Measurements from ENCODE around the gene FAM111B. TPM values are rescaled to one million over a fixed set of nuclear protein-coding genes. Genes with fewer than 3 reads are reported as not detected.
"Not testable (repeated sequence)": the region's sequence is repeated elsewhere in the genome, so short reads cannot be mapped to it uniquely, and the experiment has no call there.

The FAM111B gene
- total RNA-seq, 1 experiment from 2014 or later = 6.8 TPM

DNA sequence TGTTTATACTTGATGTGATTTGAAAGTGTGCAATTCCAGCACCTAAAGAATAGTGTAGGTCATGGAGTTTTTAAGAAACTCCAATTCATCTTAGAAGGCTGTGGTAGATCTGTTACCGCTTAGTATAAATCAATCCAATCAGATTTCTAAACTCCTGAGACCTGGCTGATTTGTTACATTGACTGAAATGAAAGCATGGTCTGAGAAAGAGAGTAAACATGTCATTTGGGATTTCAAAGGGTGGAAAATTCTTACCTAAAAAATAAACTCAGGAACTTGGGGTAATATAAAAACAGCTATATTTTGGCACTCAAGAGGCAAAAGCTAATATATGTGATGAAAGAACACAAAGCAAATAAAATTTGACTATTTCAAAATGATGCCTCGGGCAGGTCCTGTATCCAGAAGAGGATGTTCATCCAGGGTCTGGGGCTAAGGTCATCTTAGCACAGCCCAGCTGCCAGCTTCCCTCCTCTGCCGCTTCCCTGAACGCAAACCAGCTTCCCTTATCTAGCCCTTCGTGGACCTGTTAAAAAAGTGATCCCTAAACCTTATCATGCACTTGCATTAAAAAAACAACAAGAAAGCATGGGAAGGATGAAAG, 11.0 kb upstream of the FAM111B start:
- DNase-seq (ENCODE audit: low read depth, low spot score); in situ Hi-C loops (cut with HindIII; ENCODE audit: low pct_unique_long_range_greater_than_20kb, low sequenced_read_pairs): not testable (repeated sequence)

GRCh38 chr11:59097113-59097708, 9.8 kb upstream of the FAM111B start:
- DNase-seq (ENCODE audit: low read depth, low spot score) = peak; percentile 68
- in situ Hi-C loops (cut with HindIII; ENCODE audit: low pct_unique_long_range_greater_than_20kb, low sequenced_read_pairs) = no loop called here

DNA sequence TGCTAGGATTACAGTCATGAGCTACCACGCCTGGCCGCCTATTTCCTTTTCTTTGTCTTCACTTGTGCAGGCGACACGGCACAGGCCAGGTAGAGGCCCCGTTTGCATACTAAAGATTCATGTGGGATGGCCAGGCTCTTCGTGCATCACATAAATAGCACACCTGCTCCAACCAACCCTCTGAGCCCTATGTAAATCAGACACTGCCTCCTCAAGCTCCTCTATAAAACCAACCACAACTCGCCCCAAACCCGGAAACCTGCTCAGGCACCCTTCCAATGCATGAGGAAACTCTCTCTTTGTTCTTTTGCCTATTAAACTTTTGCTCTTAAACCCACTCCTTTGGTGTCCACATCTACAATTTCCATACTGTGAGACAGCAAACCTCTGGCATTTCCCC, 9.1 kb upstream of the FAM111B start:
- DNase-seq (ENCODE audit: low read depth, low spot score); in situ Hi-C loops (cut with HindIII; ENCODE audit: low pct_unique_long_range_greater_than_20kb, low sequenced_read_pairs): not testable (repeated sequence)

DNA sequence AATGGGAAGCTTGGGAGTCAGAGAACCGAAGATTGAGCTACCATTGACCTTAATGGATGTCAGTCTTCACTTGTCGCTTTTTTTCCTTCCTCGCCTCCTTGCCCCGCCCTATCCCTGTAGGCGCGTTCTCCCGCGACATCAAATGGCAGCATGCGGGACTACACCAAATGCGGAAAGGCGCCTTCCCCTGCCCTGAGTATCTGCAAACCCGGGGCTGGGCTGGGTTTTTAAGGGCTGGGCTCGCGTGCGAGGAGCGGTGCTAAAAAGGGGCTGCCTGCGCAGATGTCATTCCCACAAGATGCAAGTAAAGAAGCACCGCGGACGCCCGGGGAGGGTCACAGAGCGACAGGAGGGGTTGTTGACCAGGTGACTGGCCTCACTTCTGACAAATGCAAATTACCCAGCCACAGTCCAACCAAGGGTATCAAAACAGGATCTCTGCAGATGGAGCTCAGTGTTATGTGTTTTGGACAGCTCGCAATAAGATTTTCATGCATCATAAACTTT, 4.7 kb upstream of the FAM111B start:
- DNase-seq (ENCODE audit: low read depth, low spot score) = peak; percentile 37
- in situ Hi-C loops (cut with HindIII; ENCODE audit: low pct_unique_long_range_greater_than_20kb, low sequenced_read_pairs) = no loop called here

- in situ Hi-C loops (cut with HindIII; ENCODE audit: low pct_unique_long_range_greater_than_20kb, low sequenced_read_pairs); DNase-seq (ENCODE audit: low read depth, low spot score): not testable (repeated sequence)
These were observed 684 bp downstream of the FAM111B start for GRCh38 chr11:59107721-59108120.

GRCh38 chr11:59112494-59112893, 5.5 kb downstream of the FAM111B start:
- in situ Hi-C loops (cut with HindIII; ENCODE audit: low pct_unique_long_range_greater_than_20kb, low sequenced_read_pairs) = no loop called here
- DNase-seq (ENCODE audit: low read depth, low spot score) = no peak

- no peak for DNase-seq (ENCODE audit: low read depth, low spot score)
- in situ Hi-C loops (cut with HindIII; ENCODE audit: low pct_unique_long_range_greater_than_20kb, low sequenced_read_pairs) = no loop called here
These were observed 7.3 kb downstream of the FAM111B start for GRCh38 chr11:59114344-59114743.

DNA sequence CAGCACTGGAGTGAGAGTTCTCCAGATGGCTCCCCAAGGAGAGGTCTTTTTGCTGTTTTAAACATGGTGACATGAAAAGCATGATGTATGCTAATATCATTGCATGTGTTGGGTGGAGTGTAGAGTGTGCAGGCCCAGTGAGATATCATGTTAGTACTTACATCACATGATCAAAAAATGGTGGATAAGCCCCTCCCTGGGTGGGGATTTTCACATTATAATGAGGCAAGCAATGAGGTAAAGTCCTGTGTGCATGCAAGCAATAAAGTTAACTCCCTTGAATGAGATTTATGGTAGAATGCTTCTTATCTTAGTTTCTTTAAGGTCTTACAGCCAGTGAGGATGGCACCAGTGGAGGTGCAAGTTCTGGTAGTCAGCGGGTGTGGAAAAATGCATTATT, 8.5 kb downstream of the FAM111B start:
- DNase-seq (ENCODE audit: low read depth, low spot score) = no peak

GRCh38 chr11:59117774-59118173, 10.7 kb downstream of the FAM111B start:
- in situ Hi-C loops (cut with HindIII; ENCODE audit: low pct_unique_long_range_greater_than_20kb, low sequenced_read_pairs) = no loop called here
- no peak for DNase-seq (ENCODE audit: low read depth, low spot score)

More for the DNA sequence above, 8.5 kb downstream of the FAM111B start:
- in situ Hi-C loops (cut with HindIII; ENCODE audit: low pct_unique_long_range_greater_than_20kb, low sequenced_read_pairs) = no loop called here

- in situ Hi-C loops (cut with HindIII; ENCODE audit: low pct_unique_long_range_greater_than_20kb, low sequenced_read_pairs) = no loop called here
These were observed 12.8 kb downstream of the FAM111B start for GRCh38 chr11:59119826-59120225.

GRCh38 chr11:59135648-59136461, 28.8 kb downstream of the FAM111B start:
- DNase-seq (ENCODE audit: low read depth, low spot score) = peak; percentile 74
- in situ Hi-C loops (cut with HindIII; ENCODE audit: low pct_unique_long_range_greater_than_20kb, low sequenced_read_pairs) = no loop called here

More at GRCh38 chr11:59119826-59120225, 12.8 kb downstream of the FAM111B start:
- no peak for DNase-seq (ENCODE audit: low read depth, low spot score)

GRCh38 chr11:59136551-59136950, 29.5 kb downstream of the FAM111B start:
- DNase-seq (ENCODE audit: low read depth, low spot score); in situ Hi-C loops (cut with HindIII; ENCODE audit: low pct_unique_long_range_greater_than_20kb, low sequenced_read_pairs): not testable (repeated sequence)

GRCh38 chr11:59137190-59137589, 30.2 kb downstream of the FAM111B start:
- no peak for DNase-seq (ENCODE audit: low read depth, low spot score)
- in situ Hi-C loops (cut with HindIII; ENCODE audit: low pct_unique_long_range_greater_than_20kb, low sequenced_read_pairs) = no loop called here

DNA sequence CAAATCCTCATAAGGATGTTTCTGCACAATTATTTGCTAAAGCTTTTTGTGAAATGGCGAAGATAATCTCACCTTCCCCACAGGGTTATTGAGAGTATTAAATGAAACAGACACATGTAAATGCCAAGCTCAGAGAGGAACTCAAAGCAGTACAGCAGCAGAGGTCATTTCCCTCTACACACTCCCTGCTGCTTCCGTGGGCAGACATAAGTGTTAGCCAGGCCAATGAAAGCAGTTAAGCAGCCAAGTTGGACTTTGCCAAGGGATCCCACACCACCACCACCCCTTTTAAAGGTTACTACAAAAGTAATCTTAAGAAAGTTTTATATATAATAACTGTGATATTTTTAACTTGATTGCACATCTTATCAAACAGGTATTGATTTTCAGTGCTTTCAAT, 31.6 kb downstream of the FAM111B start:
- in situ Hi-C loops (cut with HindIII; ENCODE audit: low pct_unique_long_range_greater_than_20kb, low sequenced_read_pairs) = no loop called here
- no peak for DNase-seq (ENCODE audit: low read depth, low spot score)

DNA sequence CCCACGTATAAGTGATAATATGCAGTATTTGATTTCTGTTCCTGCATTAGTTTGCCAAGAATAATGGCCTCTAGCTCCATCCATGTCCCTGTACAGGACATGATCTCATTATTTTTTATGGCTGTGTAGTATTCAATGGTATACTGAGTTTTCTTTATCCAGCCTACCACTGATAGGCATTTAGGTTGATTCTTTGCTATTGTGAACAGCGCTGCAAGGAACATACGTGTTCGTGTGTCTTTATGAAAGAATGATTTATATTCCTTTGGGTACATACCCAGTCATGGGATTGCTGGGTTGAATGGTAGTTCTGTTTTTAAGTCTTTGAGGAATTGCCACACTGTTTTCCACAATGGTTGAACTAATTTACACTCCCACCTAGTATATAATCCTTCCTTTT, 34.2 kb downstream of the FAM111B start:
- in situ Hi-C loops (cut with HindIII; ENCODE audit: low pct_unique_long_range_greater_than_20kb, low sequenced_read_pairs) = no loop called here
- DNase-seq (ENCODE audit: low read depth, low spot score) = peak; percentile 65

- in situ Hi-C loops (cut with HindIII; ENCODE audit: low pct_unique_long_range_greater_than_20kb, low sequenced_read_pairs) = no loop called here
- DNase-seq (ENCODE audit: low read depth, low spot score) = no peak
These were observed 34.8 kb downstream of the FAM111B start for GRCh38 chr11:59141673-59142460.

DNA sequence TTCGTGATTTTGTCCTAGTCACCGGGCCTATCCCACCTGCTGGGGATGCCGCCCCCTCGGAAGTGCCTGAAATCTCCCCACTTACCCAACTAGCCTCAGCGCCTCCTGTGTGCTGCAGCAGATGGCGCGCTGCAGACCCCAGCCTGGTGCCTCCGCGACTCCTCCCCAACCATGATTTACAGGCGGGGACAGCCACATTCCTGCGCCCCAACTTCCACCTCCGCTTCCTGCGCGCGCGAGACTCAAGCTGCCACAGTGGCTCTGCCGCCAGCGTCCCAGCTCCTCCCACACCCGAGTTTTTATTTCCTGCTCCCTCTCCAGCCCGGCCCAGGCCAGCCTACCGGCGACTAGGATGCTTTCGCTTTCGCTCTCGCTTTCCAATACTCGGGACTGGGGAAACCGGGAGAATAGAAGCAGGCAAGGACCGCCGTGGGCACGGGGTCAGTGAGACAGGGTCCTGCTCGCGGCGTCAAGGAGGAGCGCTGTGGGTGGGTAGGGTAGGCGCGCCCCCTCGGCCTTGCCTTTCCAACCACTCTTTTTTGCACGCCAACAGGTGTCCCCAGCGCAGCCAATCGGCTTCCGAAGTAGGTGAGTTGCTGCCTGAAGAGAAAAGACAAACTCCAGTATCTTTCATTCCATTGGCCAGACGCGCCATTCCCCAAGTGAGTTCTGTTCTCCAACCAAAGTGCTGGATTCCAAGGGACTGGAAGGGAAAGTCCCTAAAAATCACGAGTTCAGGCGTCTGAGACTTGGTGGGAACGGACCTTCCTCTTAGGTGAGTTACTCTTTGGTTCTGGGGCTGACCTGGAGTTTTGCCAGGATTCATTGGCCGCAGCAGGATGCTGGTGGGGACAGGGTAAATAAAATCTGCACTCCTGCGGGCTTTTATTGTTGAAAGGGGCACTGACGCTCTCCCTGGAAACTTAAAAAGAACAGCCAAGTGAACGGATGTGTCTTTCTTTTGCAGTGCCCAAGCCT, 35.8 kb downstream of the FAM111B start, which contains the start of gene FAM111A:
FAM111A (plus strand) TSS at position 327 of the 978 bp plus-strand sequence. CDS start 6,017 bp downstream, outside the sequence.
- in situ Hi-C loops (cut with HindIII; ENCODE audit: low pct_unique_long_range_greater_than_20kb, low sequenced_read_pairs) = no loop called here
- peak; percentile 89 for DNase-seq (ENCODE audit: low read depth, low spot score)

Measured in SK-MEL-5 (cell line).